KOPT-K1 (cell line): ENCODE data around the gene TAS2R39.
"Not testable (repeated sequence)": the region's sequence is repeated elsewhere in the genome, so short reads cannot be mapped to it uniquely, and the experiment has no call there.

Experiments used
- H3K27ac ChIP-seq: fragments of 200-600 bp; sonication (generic); 2 replicates; pipeline ENCODE4 v1.5.1; 2016; ENCODE audit warnings: antibody characterized with exemption, mild to moderate bottlenecking, low read depth, low read length; ENCODE audit not compliant: poor library complexity, severe bottlenecking
- H3K36me3 ChIP-seq: fragments of 200-600 bp; sonication (generic); 2 replicates; pipeline ENCODE4 v1.5.1; 2017; ENCODE audit warnings: antibody characterized with exemption, mild to moderate bottlenecking, low read length, moderate library complexity; ENCODE audit not compliant: insufficient read depth
- H3K9me3 ChIP-seq: fragments of 200-600 bp; sonication (generic); 2 replicates; pipeline ENCODE4 v1.5.1; 2017; ENCODE audit warnings: antibody characterized with exemption, low read length, mild to moderate bottlenecking; ENCODE audit not compliant: insufficient read depth, poor library complexity, severe bottlenecking

Gene TAS2R39

GRCh38 chr7:143183024-143183423, at the start of gene TAS2R39:
TSS of gene TAS2R39 (plus strand) at chr7:143183419. CDS start at chr7:143183419, 0 bp downstream.
- Histone ChIP-seq H3K36me3 (no peaks in the 10 kb centered on the region), H3K27ac (no peak within 1 kb of the TSS), H3K9me3 (peaks cover 2% of the 10 kb centered on the region)

- Histone ChIP-seq H3K9me3 (no peaks in the 10 kb centered on the region), H3K27ac (no peak overlapping the region), H3K36me3 (no peaks in the 10 kb centered on the region)
These were observed 36.1 kb upstream of the TAS2R39 start for GRCh38 chr7:143147070-143147469.

GRCh38 chr7:143148050-143148449, 35.2 kb upstream of the TAS2R39 start:
- Histone ChIP-seq H3K36me3 (no peaks in the 10 kb centered on the region), H3K27ac (no peak overlapping the region), H3K9me3 (no peaks in the 10 kb centered on the region)

GRCh38 chr7:143148651-143149050, 34.6 kb upstream of the TAS2R39 start:
- no peaks in the 10 kb centered on the region for H3K36me3 ChIP-seq
- H3K27ac ChIP-seq = no peak overlapping the region
- no peaks in the 10 kb centered on the region for H3K9me3 ChIP-seq

- not testable (repeated sequence) for H3K36me3 ChIP-seq, H3K27ac ChIP-seq, H3K9me3 ChIP-seq
These were observed 32.5 kb upstream of the TAS2R39 start for GRCh38 chr7:143150696-143151095.

DNA sequence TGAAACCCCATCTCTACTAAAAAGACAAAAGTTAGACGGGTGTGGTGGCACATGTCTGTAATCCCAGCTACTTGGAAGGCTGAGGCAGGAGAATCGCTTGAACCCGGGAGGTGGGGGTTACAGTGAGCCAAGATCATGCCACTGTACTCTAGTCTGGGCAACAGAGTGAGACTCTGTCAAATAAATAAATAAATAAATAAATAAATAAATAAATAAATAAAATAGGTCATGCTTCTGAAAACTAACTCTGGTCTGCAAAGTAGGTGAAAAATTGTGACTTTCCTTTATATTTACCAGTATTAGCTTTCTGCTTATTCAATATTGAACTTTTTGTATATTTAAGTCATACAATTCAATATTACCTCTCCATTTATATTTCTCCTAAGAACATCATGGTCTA, 24.6 kb upstream of the TAS2R39 start:
- not testable (repeated sequence) for H3K9me3 ChIP-seq, H3K27ac ChIP-seq, H3K36me3 ChIP-seq

- Histone ChIP-seq H3K36me3 (no peaks in the 10 kb centered on the region), H3K9me3 (peaks cover 3% of the 10 kb centered on the region), H3K27ac (no peak overlapping the region)
These were observed 11.5 kb upstream of the TAS2R39 start for GRCh38 chr7:143171697-143172096.

DNA sequence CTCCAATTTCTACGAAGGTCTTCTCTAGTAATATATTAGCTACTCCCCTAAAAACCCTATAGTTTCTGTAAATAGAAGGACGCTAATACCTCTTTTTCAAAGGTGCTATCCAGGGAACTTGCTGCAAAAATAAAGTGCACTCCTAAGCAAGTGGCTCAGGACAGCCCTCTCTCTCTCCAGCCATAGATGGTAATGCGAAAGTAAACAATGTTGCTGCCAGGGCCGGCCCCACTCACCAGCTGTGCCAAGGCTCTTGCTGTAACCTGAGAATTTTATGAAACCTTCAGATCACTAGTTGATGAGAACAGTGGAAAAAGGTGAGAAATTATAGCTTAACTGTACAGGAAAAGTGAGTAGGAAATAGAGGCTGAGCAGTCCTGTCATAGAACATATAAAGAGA, 10.9 kb upstream of the TAS2R39 start:
- no peaks in the 10 kb centered on the region for H3K36me3 ChIP-seq
- peaks cover 4% of the 10 kb centered on the region for H3K9me3 ChIP-seq
- H3K27ac ChIP-seq = no peak overlapping the region

DNA sequence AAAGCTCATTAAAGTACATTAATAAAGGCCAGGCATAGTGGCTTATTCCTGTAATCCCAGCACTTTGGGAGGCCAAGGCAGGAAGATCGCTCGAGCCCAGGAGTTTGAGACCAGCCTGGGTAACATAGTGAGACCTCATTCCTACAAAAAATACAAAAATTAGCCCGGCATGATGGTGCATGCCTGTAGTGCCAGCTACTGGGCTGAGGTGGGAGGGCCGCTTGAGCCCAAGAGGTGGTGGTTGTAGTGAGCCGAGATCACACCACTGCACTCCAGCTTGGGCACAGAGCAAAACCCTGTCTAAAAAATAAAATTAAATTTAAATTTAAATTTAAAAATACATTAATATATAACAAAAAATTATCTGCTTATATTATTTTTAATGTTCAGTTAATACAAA, 7.1 kb upstream of the TAS2R39 start:
- Histone ChIP-seq H3K9me3 (peaks cover 13% of the 10 kb centered on the region), H3K36me3 (no peaks in the 10 kb centered on the region), H3K27ac (no peak overlapping the region)

- Histone ChIP-seq H3K9me3 (peaks cover 13% of the 10 kb centered on the region), H3K27ac (no peak overlapping the region), H3K36me3 (no peaks in the 10 kb centered on the region)
These were observed 5.7 kb upstream of the TAS2R39 start for GRCh38 chr7:143177374-143178119.

- H3K9me3 ChIP-seq = peaks cover 13% of the 10 kb centered on the region
- H3K27ac ChIP-seq = not testable (repeated sequence)
These were observed 2.4 kb upstream of the TAS2R39 start for GRCh38 chr7:143180771-143181170.

GRCh38 chr7:143181349-143181748, 1.9 kb upstream of the TAS2R39 start:
- H3K9me3 ChIP-seq = peaks cover 10% of the 10 kb centered on the region
- H3K36me3 ChIP-seq = no peaks in the 10 kb centered on the region
- H3K27ac ChIP-seq = no peak overlapping the region

More at GRCh38 chr7:143180771-143181170, 2.4 kb upstream of the TAS2R39 start:
- not testable (repeated sequence) for H3K36me3 ChIP-seq

DNA sequence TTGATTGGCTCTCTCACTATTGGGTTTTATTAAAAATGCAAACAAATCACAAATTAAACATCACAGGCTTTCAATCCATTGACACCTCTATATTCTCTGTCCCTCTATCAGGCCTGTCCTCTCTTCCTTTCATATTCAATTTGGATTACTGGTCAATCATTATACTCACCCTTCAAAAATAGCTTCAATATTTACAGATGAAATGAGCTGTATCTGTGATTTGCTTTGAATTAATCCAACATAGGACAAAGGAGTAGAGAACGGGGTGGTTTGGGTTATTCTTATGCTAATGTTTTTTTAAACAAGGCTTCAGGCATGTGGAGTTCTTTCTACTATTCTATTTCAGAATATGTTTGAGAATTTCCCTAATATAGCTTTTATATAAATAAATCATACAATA, 2.3 kb downstream of the TAS2R39 start:
- Histone ChIP-seq H3K27ac (no peak overlapping the region), H3K9me3 (peaks cover 5% of the 10 kb centered on the region), H3K36me3 (no peaks in the 10 kb centered on the region)

DNA sequence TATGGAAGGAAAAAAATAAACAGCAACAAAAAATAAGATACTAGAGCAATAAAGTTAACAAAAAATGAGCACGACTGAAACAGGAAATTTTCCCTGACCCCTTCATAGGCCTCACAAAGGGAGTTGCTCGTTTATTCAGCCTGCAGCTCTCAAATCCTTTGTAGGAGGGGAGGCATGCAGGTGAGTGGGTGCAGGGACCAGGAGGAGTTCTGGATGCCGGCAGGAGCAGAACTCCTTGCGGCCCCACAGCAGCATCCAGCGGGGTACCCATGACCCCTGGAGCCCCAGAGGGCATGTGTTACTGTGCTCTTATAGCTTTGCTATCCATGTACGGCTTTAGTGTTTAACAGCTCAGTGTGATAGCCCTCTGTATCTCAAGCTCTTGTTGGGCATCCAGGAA, 5.8 kb downstream of the TAS2R39 start:
- Histone ChIP-seq H3K27ac (no peak overlapping the region), H3K9me3 (peaks cover 5% of the 10 kb centered on the region), H3K36me3 (no peaks in the 10 kb centered on the region)

DNA sequence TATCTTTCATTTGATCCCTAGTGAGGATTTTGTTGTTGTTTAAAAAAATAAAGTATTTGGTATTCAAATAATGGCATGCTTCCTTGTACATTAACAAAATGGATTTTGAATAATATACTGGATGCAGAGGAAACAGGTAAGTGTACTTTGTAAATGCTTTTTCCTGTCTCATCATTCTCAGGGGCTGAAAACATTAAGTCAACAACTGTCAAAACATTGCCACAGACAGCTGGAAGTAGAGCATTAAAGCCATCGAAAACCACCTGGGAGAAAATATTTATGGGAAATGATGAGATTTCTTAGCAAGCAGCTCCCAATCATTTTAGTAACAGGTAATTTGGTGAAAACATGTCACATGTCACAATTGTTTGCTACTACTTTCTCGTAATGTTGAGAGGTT, 10.7 kb downstream of the TAS2R39 start:
- peaks cover 12% of the 10 kb centered on the region for H3K9me3 ChIP-seq
- no peak overlapping the region for H3K27ac ChIP-seq
- H3K36me3 ChIP-seq = no peaks in the 10 kb centered on the region

DNA sequence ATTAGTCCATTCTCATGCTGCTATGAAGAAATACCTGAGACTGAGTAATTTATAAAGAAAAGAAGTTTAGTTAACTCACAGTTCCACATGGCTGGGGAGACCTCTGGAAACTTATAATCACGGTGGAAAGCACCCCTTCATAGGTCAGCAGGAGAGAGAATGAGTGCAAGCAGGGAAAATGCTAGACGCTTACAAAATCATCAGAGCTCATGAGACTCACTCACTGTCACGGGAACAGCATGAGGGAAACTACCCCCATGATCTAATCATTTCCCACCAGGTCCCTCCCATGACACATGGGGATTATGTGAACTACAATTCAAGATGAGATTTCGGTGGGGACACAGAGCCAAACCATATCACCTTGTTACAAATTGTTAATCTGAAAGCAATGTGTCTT, 15.8 kb downstream of the TAS2R39 start:
- H3K9me3 ChIP-seq = peaks cover 7% of the 10 kb centered on the region
- no peak overlapping the region for H3K27ac ChIP-seq
- no peaks in the 10 kb centered on the region for H3K36me3 ChIP-seq
